Loucy (cell line): ENCODE measurements around the gene TPST2.

Source experiments
- H2AFZ ChIP-seq: fragments of 200-600 bp; sonication (generic); 2 replicates; pipeline ENCODE4 v1.6.0; 2016; ENCODE audit warnings: antibody characterized with exemption, mild to moderate bottlenecking, low read length, moderate library complexity
- H3F3A ChIP-seq: fragments of 200-600 bp; 2 replicates; pipeline ENCODE4 v1.6.0; 2016; ENCODE audit warnings: antibody characterized with exemption, low read depth, mild to moderate bottlenecking
- H3K27me3 ChIP-seq: fragments of 200-600 bp; sonication (generic); 2 replicates; pipeline ENCODE4 v1.6.1; 2014; ENCODE audit warnings: low read length, mild to moderate bottlenecking; ENCODE audit not compliant: insufficient read depth, poor library complexity, severe bottlenecking
- H3K36me3 ChIP-seq: fragments of 200-600 bp; sonication (generic); 2 replicates; pipeline ENCODE4 v1.6.1; 2016; ENCODE audit warnings: low read length; ENCODE audit not compliant: insufficient read depth
- H3K4me1 ChIP-seq: fragments of 200-600 bp; sonication (generic); 2 replicates; pipeline ENCODE4 v1.5.1; 2014; ENCODE audit warnings: low read length, mild to moderate bottlenecking; ENCODE audit not compliant: insufficient read depth, poor library complexity, severe bottlenecking
- H3K4me2 ChIP-seq: fragments of 200-600 bp; sonication (generic); 2 replicates; pipeline ENCODE4 v1.6.0; 2014; ENCODE audit warnings: antibody characterized with exemption, low read length, low read depth, mild to moderate bottlenecking; ENCODE audit not compliant: poor library complexity, severe bottlenecking
- H3K4me3 ChIP-seq: fragments of 200-600 bp; sonication (generic); 2 replicates; pipeline ENCODE4 v1.5.1; 2014; ENCODE audit warnings: low read length, mild to moderate bottlenecking, mixed read lengths; ENCODE audit not compliant: poor library complexity, severe bottlenecking
- H3K79me2 ChIP-seq: fragments of 200-600 bp; sonication (generic); 2 replicates; pipeline ENCODE4 v1.6.1; 2014; ENCODE audit warnings: low read length; ENCODE audit not compliant: insufficient read depth
- H3K9ac ChIP-seq: fragments of 200-600 bp; sonication (generic); 2 replicates; pipeline ENCODE4 v1.6.0; 2014; ENCODE audit warnings: mild to moderate bottlenecking, low read depth, low read length, moderate library complexity; ENCODE audit not compliant: poor library complexity, severe bottlenecking
- H3K9me2 ChIP-seq: fragments of 200-600 bp; sonication (generic); replicated peaks from 2 replicates; pipeline ENCODE4 v1.6.1; 2016; ENCODE audit warnings: low read depth, low read length, mixed read lengths
- H3K9me3 ChIP-seq: fragments of 200-600 bp; sonication (generic); 2 replicates; pipeline ENCODE4 v1.6.1; 2014; ENCODE audit warnings: mild to moderate bottlenecking, antibody characterized with exemption, low read length, low read depth; ENCODE audit not compliant: insufficient read depth
- H4K20me1 ChIP-seq: fragments of 200-600 bp; sonication (generic); 2 replicates; pipeline ENCODE4 v1.6.0; 2014; ENCODE audit warnings: antibody characterized with exemption, low read length, mild to moderate bottlenecking; ENCODE audit not compliant: insufficient read depth, poor library complexity, severe bottlenecking
- EZH2phosphoT487 ChIP-seq: fragments of 200-600 bp; IDR thresholded peaks from 2 replicates; pipeline ENCODE4 v1.6.1; 2018; ENCODE audit warnings: antibody characterized with exemption, mild to moderate bottlenecking, moderate library complexity, borderline replicate concordance
- TF ChIP-seq, protein P1 (sequence below): fragments of 200-600 bp; sonication (generic); conservative IDR thresholded peaks from 2 replicates; pipeline ENCODE4 v1.5.1; 2014; ENCODE audit warnings: mild to moderate bottlenecking, antibody characterized with exemption, low read length

Gene TPST2

DNA sequence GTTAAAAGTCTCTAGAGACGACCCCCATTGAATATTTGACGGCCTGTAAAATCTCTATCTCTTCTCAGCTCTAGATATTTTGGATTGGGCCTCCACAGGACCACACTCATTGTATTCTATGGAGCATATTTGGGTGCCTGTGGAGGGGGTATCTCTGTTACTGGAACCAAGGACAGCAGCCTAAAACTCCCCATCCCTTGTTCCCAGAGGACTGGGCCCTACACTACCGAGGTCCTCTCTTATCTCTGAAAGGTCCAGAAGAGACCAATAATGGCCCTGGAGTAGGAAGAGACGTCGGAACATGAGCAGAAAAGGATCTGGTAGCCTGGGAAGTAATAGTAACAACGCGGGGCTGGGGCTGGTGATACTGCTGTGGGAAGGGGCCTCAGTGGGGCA, 106.9 kb downstream of the TPST2 start:
- no peaks in the 10 kb centered on the region for H3F3A ChIP-seq
- H3K79me2 ChIP-seq = peaks cover 82% of the 10 kb centered on the region
- peak overlapping the region; percentile 97 for H3K4me3 ChIP-seq
- H3K9me3 ChIP-seq = no peaks in the 10 kb centered on the region
- no peaks in the 10 kb centered on the region for H3K9me2 ChIP-seq
- peaks cover 63% of the 10 kb centered on the region for H3K4me1 ChIP-seq
- H3K9ac ChIP-seq = peak overlapping the region; percentile 96
- no peaks in the 10 kb centered on the region for H3K27me3 ChIP-seq
- H3K36me3 ChIP-seq = peaks cover 2% of the 10 kb centered on the region; the same call in 1 of the 2 replicates
- peak overlapping the region; percentile 82 for H3K4me2 ChIP-seq
- peak overlapping the region; percentile 93 for H2AFZ ChIP-seq
- TF ChIP-seq, protein P1, sequence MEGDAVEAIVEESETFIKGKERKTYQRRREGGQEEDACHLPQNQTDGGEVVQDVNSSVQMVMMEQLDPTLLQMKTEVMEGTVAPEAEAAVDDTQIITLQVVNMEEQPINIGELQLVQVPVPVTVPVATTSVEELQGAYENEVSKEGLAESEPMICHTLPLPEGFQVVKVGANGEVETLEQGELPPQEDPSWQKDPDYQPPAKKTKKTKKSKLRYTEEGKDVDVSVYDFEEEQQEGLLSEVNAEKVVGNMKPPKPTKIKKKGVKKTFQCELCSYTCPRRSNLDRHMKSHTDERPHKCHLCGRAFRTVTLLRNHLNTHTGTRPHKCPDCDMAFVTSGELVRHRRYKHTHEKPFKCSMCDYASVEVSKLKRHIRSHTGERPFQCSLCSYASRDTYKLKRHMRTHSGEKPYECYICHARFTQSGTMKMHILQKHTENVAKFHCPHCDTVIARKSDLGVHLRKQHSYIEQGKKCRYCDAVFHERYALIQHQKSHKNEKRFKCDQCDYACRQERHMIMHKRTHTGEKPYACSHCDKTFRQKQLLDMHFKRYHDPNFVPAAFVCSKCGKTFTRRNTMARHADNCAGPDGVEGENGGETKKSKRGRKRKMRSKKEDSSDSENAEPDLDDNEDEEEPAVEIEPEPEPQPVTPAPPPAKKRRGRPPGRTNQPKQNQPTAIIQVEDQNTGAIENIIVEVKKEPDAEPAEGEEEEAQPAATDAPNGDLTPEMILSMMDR = no peak
- no peak for TF ChIP-seq EZH2phosphoT487
- H4K20me1 ChIP-seq = no peaks in the 10 kb centered on the region

DNA sequence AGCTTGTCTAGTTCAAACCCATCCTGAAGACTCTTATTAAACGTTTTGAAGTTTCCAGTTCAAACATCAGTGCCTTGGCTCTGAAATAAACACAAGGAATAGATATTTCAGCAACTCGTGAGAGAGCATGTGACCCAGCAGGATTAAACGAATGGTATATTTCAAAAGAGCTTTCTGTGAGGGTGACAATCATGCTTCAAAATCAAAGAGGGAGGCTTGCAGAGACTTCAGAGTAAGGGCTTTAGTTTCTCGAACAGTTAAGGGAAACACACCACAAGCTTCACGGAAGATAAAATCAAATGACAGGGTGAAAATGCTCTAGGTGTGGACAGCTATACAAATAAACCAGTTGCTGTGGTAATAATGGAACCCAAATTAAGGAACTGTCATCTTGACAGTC, 107.8 kb downstream of the TPST2 start:
- TF ChIP-seq EZH2phosphoT487 = no peak
- TF ChIP-seq, protein P1 = no peak
- Histone ChIP-seq H3K4me1 (peaks cover 72% of the 10 kb centered on the region), H3K27me3 (no peaks in the 10 kb centered on the region), H3K9ac (peak overlapping the region; percentile 96), H4K20me1 (no peaks in the 10 kb centered on the region), H3K36me3 (no peaks in the 10 kb centered on the region), H3K79me2 (peaks cover 91% of the 10 kb centered on the region), H3F3A (no peaks in the 10 kb centered on the region), H3K9me3 (no peaks in the 10 kb centered on the region), H3K4me3 (peak overlapping the region; percentile 97), H3K9me2 (no peaks in the 10 kb centered on the region), H2AFZ (no peak overlapping the region), H3K4me2 (peak overlapping the region; percentile 82)

- Histone ChIP-seq H3K4me1 (peaks cover 76% of the 10 kb centered on the region), H4K20me1 (no peaks in the 10 kb centered on the region), H3F3A (no peaks in the 10 kb centered on the region), H3K4me3 (peak overlapping the region; percentile 97), H3K36me3 (no peaks in the 10 kb centered on the region), H3K4me2 (peak overlapping the region; percentile 82), H3K9ac (peak overlapping the region; percentile 96), H3K9me3 (no peaks in the 10 kb centered on the region), H2AFZ (no peak overlapping the region), H3K9me2 (no peaks in the 10 kb centered on the region), H3K27me3 (no peaks in the 10 kb centered on the region), H3K79me2 (peaks cover 95% of the 10 kb centered on the region)
- TF ChIP-seq EZH2phosphoT487 = no peak
- TF ChIP-seq, protein P1 = no peak
These were observed 108.2 kb downstream of the TPST2 start for GRCh38 chr22:26481694-26482093.
